A673 (cell line): ENCODE measurements around the gene ORC1. TPM values are rescaled to one million over a fixed set of nuclear protein-coding genes. Genes with fewer than 3 reads are reported as not detected.

ENCODE experiments used
- BruUV-seq: library from RNA; stranded (reverse); fragments of 400-500 nt; replicated peaks from 2 replicates; lab custom pipeline; 2021; lab: Mats Ljungman, UMichigan
- CTCF ChIA-PET: fragments of 300-600 bp; sonication (Branson Sonifier 250); formaldehyde crosslinking; loops from one replicate; lab custom pipeline; 2022; ENCODE audit warnings: antibody characterized with exemption; lab: Charles Lee
- POLR2A ChIA-PET: fragments of 300-600 bp; sonication (Branson Sonifier 250); formaldehyde crosslinking; loops from one replicate; lab custom pipeline; 2022; ENCODE audit warnings: antibody characterized with exemption; ENCODE audit not compliant: low non-redundant PET; lab: Charles Lee
- DNase-seq: peaks from one replicate; pipeline ENCODE4 v3.0.0-alpha.2; 2015; ENCODE audit warnings: low spot score
- H3K27ac ChIP-seq: fragments of 200-600 bp; sonication (generic); 2 replicates; pipeline ENCODE4 v1.5.1; 2016; ENCODE audit warnings: mixed run types, low read depth, mild to moderate bottlenecking, mixed read lengths, antibody characterized with exemption, low read length; ENCODE audit not compliant: poor library complexity, severe bottlenecking
- H3K27me3 ChIP-seq: fragments of 200-600 bp; sonication (generic); replicated peaks from 2 replicates; pipeline ENCODE4 v1.6.1; 2017; ENCODE audit warnings: mixed run types, low read depth, mild to moderate bottlenecking, mixed read lengths, antibody characterized with exemption, low read length; ENCODE audit not compliant: insufficient read depth, poor library complexity
- H3K36me3 ChIP-seq: fragments of 200-600 bp; sonication (generic); 2 replicates; pipeline ENCODE4 v1.6.1; 2016; ENCODE audit warnings: mixed run types, mild to moderate bottlenecking, mixed read lengths, antibody characterized with exemption, low read length; ENCODE audit not compliant: insufficient read depth, poor library complexity, severe bottlenecking
- H3K4me1 ChIP-seq: fragments of 200-600 bp; sonication (generic); 2 replicates; pipeline ENCODE4 v1.6.1; 2017; ENCODE audit warnings: mixed run types, mild to moderate bottlenecking, mixed read lengths, antibody characterized with exemption, low read length; ENCODE audit not compliant: insufficient read depth, poor library complexity, severe bottlenecking
- H3K4me3 ChIP-seq: fragments of 200-600 bp; sonication (generic); 2 replicates; pipeline ENCODE4 v1.5.1; 2016; ENCODE audit warnings: low read depth, mixed run types, mild to moderate bottlenecking, mixed read lengths, low read length; ENCODE audit not compliant: poor library complexity, severe bottlenecking
- H3K9me3 ChIP-seq: fragments of 200-600 bp; sonication (generic); 2 replicates; pipeline ENCODE4 v1.6.1; 2016; ENCODE audit warnings: mixed run types, low read depth, mild to moderate bottlenecking, mixed read lengths, antibody characterized with exemption, low read length; ENCODE audit not compliant: poor library complexity, severe bottlenecking
- CTCF ChIP-seq: fragments of 300-800, 200-600 bp; sonication (generic); conservative IDR thresholded peaks from 2 replicates; pipeline ENCODE4 v1.5.1; 2017; ENCODE audit warnings: low read depth, mild to moderate bottlenecking, antibody characterized with exemption, low read length, moderate library complexity, mixed read lengths
- EZH2 ChIP-seq: fragments of 200-600 bp; sonication (generic); IDR thresholded peaks from 2 replicates; pipeline ENCODE4 v1.6.1; 2017; ENCODE audit warnings: borderline replicate concordance, low read depth, mild to moderate bottlenecking, mixed read lengths, antibody characterized with exemption, low read length; ENCODE audit not compliant: poor library complexity, severe bottlenecking
- intact Hi-C: fragments of 100-400 bp; cut with micrococcal nuclease; formaldehyde crosslinking; loops from one replicate; pipeline ENCODE4 v1.10.0; 2022; ENCODE audit not compliant: unreplicated experiment
- total RNA-seq: library from RNA; stranded (reverse); gene quantifications from 2 replicates; pipeline ENCODE4 v1.2.3, GENCODE V29; 2021

Gene ORC1
- total RNA-seq, 1 experiment from 2014 or later = 54.0 TPM

GRCh38 chr1:52368383-52369172 lies 35.6 kb downstream of the ORC1 start:
- H3K9me3 ChIP-seq = no peaks in the 10 kb centered on the region
- no peaks in the 10 kb centered on the region for H3K27me3 ChIP-seq
- ChIA-PET CTCF (interaction anchor here (0.6 to 1.0 kb wide), 4 partner anchors 39 to 531 kb away, joined by 3 to 5 read pairs (median 3); no protein-coding TSS in a partner anchor), POLR2A (no interaction called here)
- H3K4me3 ChIP-seq = peak overlapping the region; percentile 50
- TF ChIP-seq EZH2 (no peak), CTCF (peak; percentile 42; the same call in 1 of the 2 replicates)
- peaks cover 23% of the 10 kb centered on the region for H3K36me3 ChIP-seq
- no TSS peak for BruUV-seq
- H3K27ac ChIP-seq = peak overlapping the region; percentile 59
- intact Hi-C loops = loop anchor here (5.0 to 10.0 kb wide), 2 partner anchors 226 to 316 kb away; partner anchors contain the start of gene ZFYVE9
- peak; percentile 77 for DNase-seq
- H3K4me1 ChIP-seq = peaks cover 12% of the 10 kb centered on the region

DNA sequence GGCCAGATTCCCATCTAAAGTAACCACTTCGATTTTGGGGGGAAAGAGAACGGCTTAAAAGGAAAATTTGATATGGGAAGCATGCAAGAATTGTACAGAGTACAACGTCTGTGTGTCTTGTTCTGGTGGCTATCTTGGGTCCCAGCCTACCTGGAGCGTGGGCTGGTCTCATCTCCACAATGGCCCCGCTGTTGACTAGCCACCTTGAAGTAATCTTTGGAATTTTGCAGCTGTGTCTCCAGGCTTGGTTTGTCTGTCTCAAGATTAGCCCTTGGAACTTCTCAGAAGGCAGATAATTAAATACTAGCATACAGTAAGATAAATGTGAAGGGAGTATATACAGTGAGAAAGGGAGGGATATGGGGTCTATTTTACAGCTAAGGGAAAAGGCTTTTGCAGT lies 37.0 kb downstream of the ORC1 start:
- no peaks in the 10 kb centered on the region for H3K9me3 ChIP-seq
- intact Hi-C loops = loop anchor here (5.0 to 10.0 kb wide), 2 partner anchors 225 to 318 kb away; partner anchors contain the start of gene ZFYVE9
- no peaks in the 10 kb centered on the region for H3K27me3 ChIP-seq
- H3K4me1 ChIP-seq = peaks cover 12% of the 10 kb centered on the region
- H3K36me3 ChIP-seq = peaks cover 16% of the 10 kb centered on the region
- ChIA-PET POLR2A (no interaction called here), CTCF (no interaction called here)
- H3K4me3 ChIP-seq = no peak overlapping the region
- TF ChIP-seq CTCF (no peak), EZH2 (no peak)
- BruUV-seq = no TSS peak
- H3K27ac ChIP-seq = peak overlapping the region; percentile 91
- DNase-seq = no peak

DNA sequence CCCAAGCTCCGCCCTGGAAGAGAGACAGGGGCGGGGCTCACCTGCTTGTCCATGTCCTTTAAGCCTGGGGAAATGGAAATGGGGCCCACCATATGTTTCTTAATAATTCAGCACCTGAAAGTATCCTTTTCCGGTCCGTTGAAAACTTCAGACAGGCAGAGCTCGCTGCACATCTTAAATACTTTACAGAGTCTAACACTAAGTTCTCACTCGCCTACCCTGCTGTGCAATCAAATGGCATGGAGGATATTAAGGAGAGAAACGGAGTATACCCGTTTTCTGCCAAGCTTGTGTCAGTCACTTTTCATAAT lies 37.8 kb downstream of the ORC1 start:
- ChIA-PET POLR2A (interaction anchor here (0.5 kb wide), 1 partner anchor 411 kb away, joined by 3 read pairs; no protein-coding TSS in a partner anchor), CTCF (no interaction called here)
- TF ChIP-seq EZH2 (no peak), CTCF (no peak)
- Histone ChIP-seq H3K27me3 (no peaks in the 10 kb centered on the region), H3K36me3 (peaks cover 18% of the 10 kb centered on the region), H3K4me1 (peaks cover 12% of the 10 kb centered on the region), H3K4me3 (peak overlapping the region; percentile 92), H3K27ac (peak overlapping the region; percentile 91), H3K9me3 (no peaks in the 10 kb centered on the region)
- no peak for DNase-seq
- BruUV-seq = no TSS peak
- intact Hi-C loops = loop anchor here (5.0 to 10.0 kb wide), 2 partner anchors 224 to 318 kb away; partner anchors contain the start of gene ZFYVE9
